WI38 (cell line): ENCODE data around the gene MARF1.
"Not testable (repeated sequence)": the region's sequence is repeated elsewhere in the genome, so short reads cannot be mapped to it uniquely, and the experiment has no call there.

ENCODE experiments used
- H3K4me3 ChIP-seq: 2 replicates; pipeline ENCODE4 v1.5.1; 2011; ENCODE audit warnings: low read depth, mild to moderate bottlenecking, control low read depth, low read length
- CTCF ChIP-seq: IDR thresholded peaks from 2 replicates; pipeline ENCODE4 v1.5.1; 2012; ENCODE audit warnings: low read depth, mild to moderate bottlenecking, control low read depth, low read length

Gene MARF1

DNA sequence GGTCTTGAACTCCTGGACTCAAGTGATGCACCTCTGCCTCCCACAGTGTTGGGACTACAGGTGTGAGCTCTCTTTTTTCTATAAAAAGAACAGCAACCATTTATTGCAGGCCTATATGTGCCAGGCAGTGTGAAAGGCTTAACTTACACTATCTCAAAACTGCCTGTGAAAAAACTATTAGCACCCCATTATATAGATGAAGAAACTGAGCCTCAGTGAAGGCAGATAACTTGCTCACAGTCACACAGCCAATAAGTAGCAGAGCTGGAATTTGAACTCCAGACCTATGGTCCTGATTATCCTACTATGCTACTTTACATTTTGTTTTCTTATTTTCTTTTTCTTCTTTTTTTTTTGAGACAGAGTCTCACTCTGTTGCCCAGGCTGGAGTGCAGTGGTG is 22.2 kb upstream of the MARF1 start:
- TF ChIP-seq CTCF = no peak
- H3K4me3 ChIP-seq = no peak overlapping the region

DNA sequence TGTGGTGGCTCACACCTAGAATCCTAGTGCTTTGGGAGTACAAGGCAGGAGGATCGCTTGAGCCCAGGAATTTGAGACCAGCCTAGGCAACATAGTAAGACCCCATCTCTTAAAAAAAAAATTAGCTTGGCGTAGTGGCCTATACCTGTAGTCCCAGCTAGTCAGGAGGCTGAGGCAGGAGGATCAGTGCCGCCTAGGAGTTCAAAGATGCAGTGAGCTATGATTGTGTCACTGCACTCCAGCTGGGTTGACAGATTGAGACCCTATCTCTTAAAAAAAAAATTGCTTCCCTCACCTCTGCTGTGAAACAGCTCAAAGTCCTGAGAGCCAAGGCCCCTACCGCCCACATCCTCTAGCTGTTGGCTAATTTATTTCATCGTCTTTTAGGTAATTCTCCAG is 17.2 kb upstream of the MARF1 start:
- H3K4me3 ChIP-seq = no peak overlapping the region
- TF ChIP-seq CTCF = no peak

GRCh38 chr16:15658556-15658955 is 15.6 kb upstream of the MARF1 start:
- H3K4me3 ChIP-seq = no peak overlapping the region
- TF ChIP-seq CTCF = no peak

- no peak overlapping the region for H3K4me3 ChIP-seq
- no peak for TF ChIP-seq CTCF
Observed at GRCh38 chr16:15658149-15658548, 15.2 kb upstream of the MARF1 start.

DNA sequence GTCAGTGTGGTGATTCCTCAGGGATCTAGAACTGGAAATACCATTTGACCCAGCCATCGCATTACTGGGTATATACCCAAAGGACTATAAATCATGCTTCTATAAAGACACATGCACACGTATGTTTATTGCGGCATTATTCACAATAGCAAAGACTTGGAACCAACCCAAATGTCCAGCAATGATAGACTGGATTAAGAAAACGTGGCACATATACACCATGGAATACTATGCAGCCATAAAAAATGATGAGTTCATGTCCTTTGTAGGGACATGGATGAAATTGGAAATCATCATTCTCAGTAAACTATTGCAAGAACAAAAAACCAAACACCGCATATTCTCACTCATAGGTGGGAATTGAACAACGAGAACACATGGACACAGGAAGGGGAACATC is 12.6 kb upstream of the MARF1 start:
- not testable (repeated sequence) for H3K4me3 ChIP-seq

- no peak for TF ChIP-seq CTCF
- no peak overlapping the region for H3K4me3 ChIP-seq
Observed at GRCh38 chr16:15654591-15654990, 11.6 kb upstream of the MARF1 start.

DNA sequence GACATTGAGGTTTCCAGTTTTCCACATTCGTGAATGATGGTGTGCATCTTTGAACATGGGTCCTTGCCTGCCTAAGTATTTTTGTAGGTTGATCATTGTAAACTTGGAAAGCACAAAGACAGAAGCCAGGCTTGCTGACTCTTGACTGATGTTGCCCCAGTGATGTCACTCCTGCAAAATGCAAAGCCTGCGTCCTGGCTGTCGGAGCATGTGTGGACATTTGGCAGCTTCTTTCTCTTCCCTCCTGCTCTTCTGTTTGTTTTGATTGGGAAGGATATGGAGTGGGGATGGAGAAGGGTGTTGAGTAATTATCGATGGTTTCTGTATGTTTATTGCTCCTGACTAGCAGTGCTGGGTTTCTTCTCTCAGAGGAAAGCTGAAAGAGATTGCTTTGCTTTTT is 10.3 kb upstream of the MARF1 start:
- no peak for TF ChIP-seq CTCF
- no peak overlapping the region for H3K4me3 ChIP-seq

- no peak overlapping the region for H3K4me3 ChIP-seq
- TF ChIP-seq CTCF = no peak
Observed at GRCh38 chr16:15652293-15653001, 9.5 kb upstream of the MARF1 start.
